ENCODE data around the gene CASZ1. TPM values are rescaled to one million over a fixed set of nuclear protein-coding genes. Genes with fewer than 3 reads are reported as not detected.

CASZ1 gene
- total RNA-seq, 2 experiments from 2014 or later, result 2.9 to 4.1 TPM

DNA sequence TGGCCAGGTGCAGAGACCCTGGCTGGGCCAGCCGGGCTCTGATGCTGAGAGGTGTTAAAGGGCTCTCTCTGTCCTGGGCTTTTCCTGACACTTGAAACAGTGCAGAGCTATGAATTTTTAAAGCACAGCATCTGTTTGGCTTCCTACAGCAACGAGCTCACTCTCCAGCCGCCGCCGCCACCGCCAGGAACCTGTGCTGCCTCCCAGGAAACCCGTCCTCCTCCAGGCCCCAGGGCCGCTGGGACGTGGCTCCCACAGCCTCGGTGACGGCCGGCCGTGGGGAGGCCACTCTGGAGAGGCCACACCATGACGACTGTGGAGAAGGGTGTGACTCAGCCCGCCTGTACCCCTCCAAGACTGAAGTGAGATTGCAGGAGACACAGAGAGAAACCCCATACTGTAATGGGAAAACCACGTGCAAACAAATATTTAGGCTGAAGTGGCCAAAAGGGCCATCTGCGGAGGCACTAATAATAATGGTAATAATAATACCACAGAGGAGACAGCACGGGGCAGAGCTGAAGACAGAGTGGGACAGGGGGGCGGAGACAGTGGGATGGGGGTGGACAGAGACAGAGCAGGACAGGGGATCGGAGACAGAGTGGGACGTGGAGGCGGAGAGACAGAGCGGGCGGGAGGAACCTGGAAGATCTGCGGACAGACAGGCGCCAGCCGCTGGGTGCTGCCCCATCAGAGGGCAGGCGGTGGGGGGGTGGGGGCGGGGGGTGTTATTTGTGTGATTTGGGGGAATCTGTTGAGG is 139.2 kb downstream of the CASZ1 start:
- DNase-seq, result no peak
- Mint-ChIP-seq H3K36me3 (ENCODE audit: low read depth) (no peaks in the 10 kb centered on the region), H3K4me3 (no peak overlapping the region), H3K4me1 (ENCODE audit: low read depth) (no peaks in the 10 kb centered on the region), H3K27me3 (no peaks in the 10 kb centered on the region), H3K9me3 (no peaks in the 10 kb centered on the region), H3K27ac (no peak overlapping the region)
- CTCF ChIA-PET, result no interaction called here
- TF ChIP-seq, protein P1, sequence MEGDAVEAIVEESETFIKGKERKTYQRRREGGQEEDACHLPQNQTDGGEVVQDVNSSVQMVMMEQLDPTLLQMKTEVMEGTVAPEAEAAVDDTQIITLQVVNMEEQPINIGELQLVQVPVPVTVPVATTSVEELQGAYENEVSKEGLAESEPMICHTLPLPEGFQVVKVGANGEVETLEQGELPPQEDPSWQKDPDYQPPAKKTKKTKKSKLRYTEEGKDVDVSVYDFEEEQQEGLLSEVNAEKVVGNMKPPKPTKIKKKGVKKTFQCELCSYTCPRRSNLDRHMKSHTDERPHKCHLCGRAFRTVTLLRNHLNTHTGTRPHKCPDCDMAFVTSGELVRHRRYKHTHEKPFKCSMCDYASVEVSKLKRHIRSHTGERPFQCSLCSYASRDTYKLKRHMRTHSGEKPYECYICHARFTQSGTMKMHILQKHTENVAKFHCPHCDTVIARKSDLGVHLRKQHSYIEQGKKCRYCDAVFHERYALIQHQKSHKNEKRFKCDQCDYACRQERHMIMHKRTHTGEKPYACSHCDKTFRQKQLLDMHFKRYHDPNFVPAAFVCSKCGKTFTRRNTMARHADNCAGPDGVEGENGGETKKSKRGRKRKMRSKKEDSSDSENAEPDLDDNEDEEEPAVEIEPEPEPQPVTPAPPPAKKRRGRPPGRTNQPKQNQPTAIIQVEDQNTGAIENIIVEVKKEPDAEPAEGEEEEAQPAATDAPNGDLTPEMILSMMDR (IDR thresholded peaks at IDR 0.05), result no peak
- intact Hi-C loops (cut with micrococcal nuclease), result no loop called here
- POLR2A ChIA-PET, result no interaction called here
- ATAC-seq, result no peak

DNA sequence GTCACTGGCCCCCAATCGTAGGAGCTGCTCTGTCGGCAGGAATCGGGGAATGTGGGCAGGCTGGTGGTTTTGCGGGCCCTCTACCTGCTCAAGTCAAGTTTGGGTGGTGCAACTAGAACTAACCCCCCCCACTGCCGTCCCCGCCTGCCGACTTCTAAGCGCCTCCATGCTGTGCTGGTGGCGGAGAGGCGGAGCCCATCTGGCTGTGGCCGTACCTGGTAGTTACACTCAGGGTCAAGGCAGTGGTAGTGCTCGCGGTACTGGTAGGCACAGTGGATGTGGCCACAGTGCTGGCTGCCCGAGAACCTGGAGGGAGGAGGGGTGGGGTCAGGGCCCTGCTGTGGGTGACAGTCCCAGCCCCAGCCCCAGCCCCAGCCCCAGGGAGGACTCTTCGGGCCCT is 140.0 kb downstream of the CASZ1 start:
- H3K36me3 Mint-ChIP-seq (ENCODE audit: low read depth), result no peaks in the 10 kb centered on the region
- TF ChIP-seq, protein P1 (IDR thresholded peaks at IDR 0.05), result no peak
- ChIA-PET CTCF (no interaction called here), POLR2A (no interaction called here)
- no peak for DNase-seq
- intact Hi-C loops (cut with micrococcal nuclease), result no loop called here
- H3K9me3 Mint-ChIP-seq, result no peaks in the 10 kb centered on the region
- H3K27me3 Mint-ChIP-seq, result no peaks in the 10 kb centered on the region
- H3K4me3 Mint-ChIP-seq, result no peak overlapping the region
- no peaks in the 10 kb centered on the region for H3K4me1 Mint-ChIP-seq (ENCODE audit: low read depth)
- H3K27ac Mint-ChIP-seq, result no peak overlapping the region
- no peak for ATAC-seq

DNA sequence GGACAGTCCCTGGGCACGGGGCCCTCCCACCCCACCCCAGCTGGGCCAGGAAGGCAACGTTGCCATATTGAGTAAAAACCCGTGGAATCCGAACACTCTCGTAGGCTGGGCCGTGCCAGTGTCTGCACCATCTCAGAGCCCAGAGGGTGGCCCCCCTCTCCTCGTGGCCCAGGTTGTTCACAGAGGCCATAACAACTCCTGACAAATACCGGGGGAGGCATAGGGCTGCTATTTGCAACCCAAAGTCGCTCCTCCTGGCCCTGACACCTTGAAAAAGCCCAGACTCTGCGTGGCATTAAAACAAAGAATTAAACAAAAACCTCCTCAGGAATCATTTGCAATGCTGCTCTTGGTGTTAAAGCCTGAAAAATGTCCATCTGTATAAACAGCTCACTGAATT is 141.4 kb downstream of the CASZ1 start:
- ChIA-PET POLR2A (no interaction called here), CTCF (no interaction called here)
- H3K9me3 Mint-ChIP-seq, result no peaks in the 10 kb centered on the region
- H3K4me3 Mint-ChIP-seq, result no peak overlapping the region
- DNase-seq (no peak), ATAC-seq (no peak)
- intact Hi-C loops (cut with micrococcal nuclease), result no loop called here
- no peaks in the 10 kb centered on the region for H3K36me3 Mint-ChIP-seq (ENCODE audit: low read depth)
- TF ChIP-seq, protein P1 (IDR thresholded peaks at IDR 0.05), result no peak
- no peaks in the 10 kb centered on the region for H3K27me3 Mint-ChIP-seq
- H3K4me1 Mint-ChIP-seq (ENCODE audit: low read depth), result no peaks in the 10 kb centered on the region
- no peak overlapping the region for H3K27ac Mint-ChIP-seq

DNA sequence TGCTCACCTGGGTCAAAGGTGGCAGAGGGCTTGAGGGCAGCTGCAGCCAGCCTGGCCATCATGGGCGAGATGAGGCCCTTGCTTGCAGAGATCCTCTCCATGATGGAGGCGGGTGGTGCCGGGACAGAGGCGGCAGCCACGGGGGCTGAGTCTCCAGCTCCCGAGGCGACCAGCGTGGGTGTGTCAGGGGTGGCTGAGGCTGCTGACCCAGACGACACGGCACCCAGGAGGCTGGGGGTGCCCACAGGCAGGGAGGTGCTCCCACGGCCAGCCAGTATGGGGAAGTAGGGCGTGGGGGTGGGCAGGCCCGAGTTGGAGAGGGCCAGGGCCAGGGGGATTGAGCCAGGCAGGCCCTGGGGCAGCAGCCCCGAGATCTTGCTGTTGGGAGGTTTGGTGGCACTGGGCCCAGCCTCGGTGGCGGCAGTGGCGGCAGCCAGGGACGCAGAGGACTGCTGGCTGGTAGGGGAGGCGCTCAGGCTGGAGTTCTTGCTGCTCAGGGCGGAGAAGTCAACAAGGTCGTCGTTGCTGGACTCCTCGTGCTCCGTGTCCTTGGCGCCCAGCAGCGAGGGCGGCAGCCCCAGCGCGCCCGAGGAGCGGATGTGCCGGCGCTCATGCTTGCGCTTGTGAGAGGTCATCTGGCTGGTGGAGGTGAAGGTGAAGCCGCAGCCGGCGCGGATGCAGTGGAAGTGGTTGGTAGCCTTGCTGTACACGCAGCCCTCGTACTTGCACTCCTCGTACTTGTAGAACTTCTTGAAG is 142.9 kb downstream of the CASZ1 start:
- ChIA-PET POLR2A (no interaction called here), CTCF (no interaction called here)
- H3K4me3 Mint-ChIP-seq, result no peak overlapping the region
- intact Hi-C loops (cut with micrococcal nuclease), result no loop called here
- no peaks in the 10 kb centered on the region for H3K4me1 Mint-ChIP-seq (ENCODE audit: low read depth)
- TF ChIP-seq, protein P1 (IDR thresholded peaks at IDR 0.05), result no peak
- no peak for DNase-seq
- no peak overlapping the region for H3K27ac Mint-ChIP-seq
- H3K9me3 Mint-ChIP-seq, result no peaks in the 10 kb centered on the region
- H3K27me3 Mint-ChIP-seq, result no peaks in the 10 kb centered on the region
- ATAC-seq, result no peak
- H3K36me3 Mint-ChIP-seq (ENCODE audit: low read depth), result no peaks in the 10 kb centered on the region

DNA sequence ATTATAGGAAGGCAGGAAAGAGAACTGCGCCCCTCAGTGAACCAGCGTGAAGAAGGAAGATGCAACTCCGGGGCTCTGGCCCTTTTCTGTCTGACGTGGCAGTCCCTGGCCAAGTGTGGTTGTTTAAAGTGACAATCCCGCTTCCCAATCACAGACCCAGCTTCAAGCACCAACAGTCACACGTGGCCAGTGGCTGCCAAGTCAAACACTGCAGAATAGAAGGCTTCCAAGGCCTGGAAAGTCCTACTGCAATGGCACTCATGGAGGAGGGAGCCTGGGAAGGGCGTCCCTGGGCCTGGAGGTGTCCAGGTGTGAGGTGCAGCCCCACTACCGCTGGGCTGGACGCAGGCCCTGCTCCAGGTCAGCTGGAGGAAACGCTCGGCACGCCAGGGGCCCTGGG is 143.8 kb downstream of the CASZ1 start:
- Mint-ChIP-seq H3K27ac (no peak overlapping the region), H3K4me1 (ENCODE audit: low read depth) (no peaks in the 10 kb centered on the region), H3K27me3 (no peaks in the 10 kb centered on the region), H3K4me3 (no peak overlapping the region), H3K9me3 (no peaks in the 10 kb centered on the region), H3K36me3 (ENCODE audit: low read depth) (no peaks in the 10 kb centered on the region)
- DNase-seq (no peak), ATAC-seq (no peak)
- intact Hi-C loops (cut with micrococcal nuclease), result no loop called here
- TF ChIP-seq, protein P1 (IDR thresholded peaks at IDR 0.05), result no peak
- ChIA-PET POLR2A (no interaction called here), CTCF (no interaction called here)
